Fibroblast of villous mesenchyme (primary cell): Measurements from ENCODE around the gene ZFP91. TPM values are rescaled to one million over a fixed set of nuclear protein-coding genes. Genes with fewer than 3 reads are reported as not detected.

Experiments
- DNase-seq: peaks from one replicate; pipeline ENCODE4 v3.0.0-alpha.2; 2010; ENCODE audit warnings: low read depth
- H3K4me3 ChIP-seq: 2 replicates; pipeline ENCODE4 v1.5.1; 2011; ENCODE audit warnings: low read depth, mild to moderate bottlenecking, low read length
- CTCF ChIP-seq: IDR thresholded peaks from 2 replicates; pipeline ENCODE4 v1.5.1; 2012; ENCODE audit warnings: low read depth, mild to moderate bottlenecking, low read length; ENCODE audit not compliant: insufficient read depth
- total RNA-seq: library from RNA; depleted of rRNA; stranded (reverse); fragments of >200 nt; gene quantifications from 2 replicates; pipeline ENCODE4 v1.2.3, GENCODE V29; 2012

ZFP91 gene
- total RNA-seq, 1 donor, result 68.7 TPM

GRCh38 chr11:58576887-58577471 is 1.9 kb upstream of the ZFP91 start:
- H3K4me3 ChIP-seq, result peak overlapping the region; percentile 77
- TF ChIP-seq CTCF, result peak; percentile 55
- peak; percentile 57 for DNase-seq

GRCh38 chr11:58577555-58578135 is 1.2 kb upstream of the ZFP91 start:
- TF ChIP-seq CTCF, result no peak
- peak overlapping the region; percentile 77 for H3K4me3 ChIP-seq
- peak; percentile 92 for DNase-seq

GRCh38 chr11:58578136-58578634 is 678 bp upstream of the ZFP91 start:
- DNase-seq, result peak; percentile 99
- no peak for TF ChIP-seq CTCF
- peak overlapping the region; percentile 77 for H3K4me3 ChIP-seq

- DNase-seq, result peak; percentile 92
- peak; percentile 69 for TF ChIP-seq CTCF
- peak overlapping the region; percentile 77 for H3K4me3 ChIP-seq
Measured at GRCh38 chr11:58579192-58580129, 598 bp downstream of the ZFP91 start.

- TF ChIP-seq CTCF, result no peak
- peak overlapping the region; percentile 77 for H3K4me3 ChIP-seq
- no peak for DNase-seq
Measured at GRCh38 chr11:58580311-58580710, 1.4 kb downstream of the ZFP91 start.

GRCh38 chr11:58582437-58582836 is 3.6 kb downstream of the ZFP91 start:
- TF ChIP-seq CTCF, result no peak
- DNase-seq, result no peak
- H3K4me3 ChIP-seq, result no peak overlapping the region
